Neural cell (in vitro differentiated cells): Measurements from ENCODE around the gene INPPL1. TPM values are rescaled to one million over a fixed set of nuclear protein-coding genes. Genes with fewer than 3 reads are reported as not detected.

Experiments
- H2AFZ ChIP-seq: fragments of 200-600, 300-800 bp; sonication (generic), shearing (Covaris generic); 2 replicates; pipeline ENCODE4 v1.6.0; 2014; ENCODE audit warnings: low read depth, mild to moderate bottlenecking, antibody characterized with exemption, low read length, moderate library complexity
- H3F3A ChIP-seq: fragments of 200-600 bp; shearing (Covaris generic); 2 replicates; pipeline ENCODE4 v1.6.1; 2016; ENCODE audit warnings: mild to moderate bottlenecking, moderate library complexity, mixed read lengths, antibody characterized with exemption, low read length; ENCODE audit not compliant: insufficient read depth, poor library complexity, severe bottlenecking
- H3K27ac ChIP-seq: fragments of 200-600, 300-800 bp; sonication (generic), shearing (Covaris generic); 2 replicates; pipeline ENCODE4 v1.5.1; 2014; ENCODE audit warnings: mild to moderate bottlenecking, low read length, moderate library complexity
- H3K27me3 ChIP-seq: fragments of 300-800, 200-600 bp; sonication (generic), shearing (Covaris generic); 2 replicates; pipeline ENCODE4 v1.6.0; 2014; ENCODE audit warnings: mild to moderate bottlenecking, low read depth, low read length, moderate library complexity; ENCODE audit not compliant: insufficient read depth
- H3K36me3 ChIP-seq: fragments of 300-800, 200-600 bp; sonication (generic), shearing (Covaris generic); 2 replicates; pipeline ENCODE4 v1.5.1; 2014; ENCODE audit warnings: mild to moderate bottlenecking, antibody characterized with exemption, low read length, moderate library complexity; ENCODE audit not compliant: insufficient read depth
- H3K4me2 ChIP-seq: fragments of 300-800, 200-600 bp; sonication (generic), shearing (Covaris generic); 2 replicates; pipeline ENCODE4 v1.6.0; 2014; ENCODE audit warnings: mild to moderate bottlenecking, low read length
- H3K4me3 ChIP-seq: fragments of 300-800, 200-600 bp; sonication (generic), shearing (Covaris generic); 2 replicates; pipeline ENCODE4 v1.5.1; 2014; ENCODE audit warnings: mild to moderate bottlenecking, low read length, moderate library complexity
- H3K79me2 ChIP-seq: fragments of 200-600 bp; shearing (Covaris generic); replicated peaks from 2 replicates; pipeline ENCODE4 v1.6.0; 2014; ENCODE audit warnings: mild to moderate bottlenecking, low read length, moderate library complexity; ENCODE audit not compliant: insufficient read depth
- H3K9ac ChIP-seq: fragments of 300-800, 200-600 bp; sonication (generic), shearing (Covaris generic); 2 replicates; pipeline ENCODE4 v1.6.1; 2016; ENCODE audit warnings: mild to moderate bottlenecking, low read length, mixed read lengths
- H3K9me2 ChIP-seq: fragments of 200-600 bp; shearing (Covaris generic); 2 replicates; pipeline ENCODE4 v1.6.1; 2016; ENCODE audit warnings: mild to moderate bottlenecking, low read length, mixed read lengths; ENCODE audit not compliant: insufficient read depth
- H3K9me3 ChIP-seq: fragments of 200-600, 300-800 bp; sonication (generic), shearing (Covaris generic); 2 replicates; pipeline ENCODE4 v1.6.1; 2016; ENCODE audit warnings: mild to moderate bottlenecking, mixed run types, low read length, moderate library complexity, mixed read lengths
- H4K20me1 ChIP-seq: fragments of 200-600 bp; shearing (Covaris generic); 2 replicates; pipeline ENCODE4 v1.6.1; 2016; ENCODE audit warnings: mild to moderate bottlenecking, mixed run types; ENCODE audit not compliant: insufficient read depth
- EP300 ChIP-seq: fragments of 450-650 bp; conservative IDR thresholded peaks from 2 replicates; pipeline ENCODE4 v1.6.1; 2014; ENCODE audit warnings: antibody characterized with exemption, mild to moderate bottlenecking, moderate library complexity; ENCODE audit not compliant: poor library complexity, severe bottlenecking
- EZH2 ChIP-seq: fragments of 200-600, 300-800 bp; shearing (Covaris generic), sonication (generic); IDR thresholded peaks from 2 replicates; pipeline ENCODE4 v1.6.1; 2014; ENCODE audit warnings: antibody characterized with exemption, low read length, borderline replicate concordance, mild to moderate bottlenecking; ENCODE audit not compliant: insufficient read depth, poor library complexity, severe bottlenecking
- MXI1 ChIP-seq: fragments of 450-650 bp; conservative IDR thresholded peaks from 2 replicates; pipeline ENCODE4 v1.6.1; 2014; ENCODE audit warnings: antibody characterized with exemption, mild to moderate bottlenecking; ENCODE audit not compliant: poor library complexity, severe bottlenecking
- POLR2AphosphoS5 ChIP-seq: IDR thresholded peaks from 2 replicates; pipeline ENCODE4 v1.6.1; 2012
- RAD21 ChIP-seq: fragments of 450-650 bp; conservative IDR thresholded peaks from 2 replicates; pipeline ENCODE4 v1.6.1; 2014; ENCODE audit warnings: antibody characterized with exemption, mild to moderate bottlenecking, moderate library complexity
- SMC3 ChIP-seq: fragments of 450-650 bp; conservative IDR thresholded peaks from 2 replicates; pipeline ENCODE4 v1.6.1; 2014; ENCODE audit warnings: antibody characterized with exemption, mild to moderate bottlenecking, moderate library complexity; ENCODE audit not compliant: poor library complexity
- TAF1 ChIP-seq: IDR thresholded peaks from 2 replicates; pipeline ENCODE4 v1.6.1; 2012; ENCODE audit warnings: low read depth
- polyA plus RNA-seq: library from polyadenylated mRNA; depleted of rRNA; stranded (reverse); fragments of >200 nt; gene quantifications from 2 replicates; pipeline ENCODE4 v1.2.3, GENCODE V29; 2014
- TF ChIP-seq, protein P1 (sequence below): IDR thresholded peaks from 2 replicates; pipeline ENCODE4 v1.6.1; 2012; ENCODE audit warnings: borderline replicate concordance
- TF ChIP-seq, protein P2 (sequence below): fragments of 450-650 bp; IDR thresholded peaks from 2 replicates; pipeline ENCODE4 v1.5.1; 2014; ENCODE audit warnings: antibody characterized with exemption, mild to moderate bottlenecking, moderate library complexity; ENCODE audit not compliant: poor library complexity, severe bottlenecking

INPPL1 gene
- polyA plus RNA-seq, 1 donor from 2014 or later: 2.0 TPM

DNA sequence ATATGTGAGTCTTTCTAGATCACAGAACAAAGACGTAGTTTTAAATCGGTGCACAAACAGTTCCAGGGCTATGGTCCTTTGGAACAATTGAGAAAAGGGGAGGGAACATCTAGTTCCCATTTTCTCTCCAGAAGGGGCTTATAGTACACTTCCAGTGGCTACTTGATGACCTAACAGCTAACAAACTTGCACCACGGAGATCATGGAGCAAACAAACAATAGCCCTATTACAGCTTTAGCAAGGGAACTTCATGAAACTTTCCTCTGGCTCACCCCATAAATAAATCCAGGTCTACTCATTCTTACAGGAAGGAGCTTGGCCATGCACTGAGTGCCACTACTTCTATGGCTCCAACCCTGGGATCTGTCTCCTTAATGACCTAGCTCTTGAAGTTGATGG, 16.3 kb upstream of the INPPL1 start:
- TF ChIP-seq POLR2AphosphoS5 (no peak), TAF1 (no peak), RAD21 (no peak)
- TF ChIP-seq, protein P1, sequence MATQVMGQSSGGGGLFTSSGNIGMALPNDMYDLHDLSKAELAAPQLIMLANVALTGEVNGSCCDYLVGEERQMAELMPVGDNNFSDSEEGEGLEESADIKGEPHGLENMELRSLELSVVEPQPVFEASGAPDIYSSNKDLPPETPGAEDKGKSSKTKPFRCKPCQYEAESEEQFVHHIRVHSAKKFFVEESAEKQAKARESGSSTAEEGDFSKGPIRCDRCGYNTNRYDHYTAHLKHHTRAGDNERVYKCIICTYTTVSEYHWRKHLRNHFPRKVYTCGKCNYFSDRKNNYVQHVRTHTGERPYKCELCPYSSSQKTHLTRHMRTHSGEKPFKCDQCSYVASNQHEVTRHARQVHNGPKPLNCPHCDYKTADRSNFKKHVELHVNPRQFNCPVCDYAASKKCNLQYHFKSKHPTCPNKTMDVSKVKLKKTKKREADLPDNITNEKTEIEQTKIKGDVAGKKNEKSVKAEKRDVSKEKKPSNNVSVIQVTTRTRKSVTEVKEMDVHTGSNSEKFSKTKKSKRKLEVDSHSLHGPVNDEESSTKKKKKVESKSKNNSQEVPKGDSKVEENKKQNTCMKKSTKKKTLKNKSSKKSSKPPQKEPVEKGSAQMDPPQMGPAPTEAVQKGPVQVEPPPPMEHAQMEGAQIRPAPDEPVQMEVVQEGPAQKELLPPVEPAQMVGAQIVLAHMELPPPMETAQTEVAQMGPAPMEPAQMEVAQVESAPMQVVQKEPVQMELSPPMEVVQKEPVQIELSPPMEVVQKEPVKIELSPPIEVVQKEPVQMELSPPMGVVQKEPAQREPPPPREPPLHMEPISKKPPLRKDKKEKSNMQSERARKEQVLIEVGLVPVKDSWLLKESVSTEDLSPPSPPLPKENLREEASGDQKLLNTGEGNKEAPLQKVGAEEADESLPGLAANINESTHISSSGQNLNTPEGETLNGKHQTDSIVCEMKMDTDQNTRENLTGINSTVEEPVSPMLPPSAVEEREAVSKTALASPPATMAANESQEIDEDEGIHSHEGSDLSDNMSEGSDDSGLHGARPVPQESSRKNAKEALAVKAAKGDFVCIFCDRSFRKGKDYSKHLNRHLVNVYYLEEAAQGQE: no peak

GRCh38 chr11:72209101-72209500, 15.5 kb upstream of the INPPL1 start:
- no peak overlapping the region for H3K4me3 ChIP-seq
- H2AFZ ChIP-seq: no peak overlapping the region
- H4K20me1 ChIP-seq: no peaks in the 10 kb centered on the region
- no peak overlapping the region for H3K27ac ChIP-seq
- H3K4me2 ChIP-seq: no peak overlapping the region
- no peaks in the 10 kb centered on the region for H3K79me2 ChIP-seq
- H3K9me2 ChIP-seq: no peaks in the 10 kb centered on the region
- H3K27me3 ChIP-seq: no peaks in the 10 kb centered on the region
- H3F3A ChIP-seq: no peaks in the 10 kb centered on the region
- no peak overlapping the region for H3K9ac ChIP-seq
- H3K36me3 ChIP-seq: no peaks in the 10 kb centered on the region
- TF ChIP-seq EZH2 (no peak), RAD21 (no peak), SMC3 (no peak), MXI1 (no peak), TAF1 (no peak), EP300 (no peak), POLR2AphosphoS5 (no peak)
- TF ChIP-seq, protein P1: no peak
- TF ChIP-seq, protein P2, sequence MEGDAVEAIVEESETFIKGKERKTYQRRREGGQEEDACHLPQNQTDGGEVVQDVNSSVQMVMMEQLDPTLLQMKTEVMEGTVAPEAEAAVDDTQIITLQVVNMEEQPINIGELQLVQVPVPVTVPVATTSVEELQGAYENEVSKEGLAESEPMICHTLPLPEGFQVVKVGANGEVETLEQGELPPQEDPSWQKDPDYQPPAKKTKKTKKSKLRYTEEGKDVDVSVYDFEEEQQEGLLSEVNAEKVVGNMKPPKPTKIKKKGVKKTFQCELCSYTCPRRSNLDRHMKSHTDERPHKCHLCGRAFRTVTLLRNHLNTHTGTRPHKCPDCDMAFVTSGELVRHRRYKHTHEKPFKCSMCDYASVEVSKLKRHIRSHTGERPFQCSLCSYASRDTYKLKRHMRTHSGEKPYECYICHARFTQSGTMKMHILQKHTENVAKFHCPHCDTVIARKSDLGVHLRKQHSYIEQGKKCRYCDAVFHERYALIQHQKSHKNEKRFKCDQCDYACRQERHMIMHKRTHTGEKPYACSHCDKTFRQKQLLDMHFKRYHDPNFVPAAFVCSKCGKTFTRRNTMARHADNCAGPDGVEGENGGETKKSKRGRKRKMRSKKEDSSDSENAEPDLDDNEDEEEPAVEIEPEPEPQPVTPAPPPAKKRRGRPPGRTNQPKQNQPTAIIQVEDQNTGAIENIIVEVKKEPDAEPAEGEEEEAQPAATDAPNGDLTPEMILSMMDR: no peak
- peaks cover 3% of the 10 kb centered on the region for H3K9me3 ChIP-seq

More for the DNA sequence above, 16.3 kb upstream of the INPPL1 start:
- no peak overlapping the region for H3K4me3 ChIP-seq
- H3K9me3 ChIP-seq: peaks cover 3% of the 10 kb centered on the region
- no peaks in the 10 kb centered on the region for H3K27me3 ChIP-seq
- H3F3A ChIP-seq: no peaks in the 10 kb centered on the region
- H3K9ac ChIP-seq: no peak overlapping the region
- H3K79me2 ChIP-seq: no peaks in the 10 kb centered on the region
- no peak overlapping the region for H3K27ac ChIP-seq
- no peaks in the 10 kb centered on the region for H3K36me3 ChIP-seq
- H3K4me2 ChIP-seq: no peak overlapping the region
- no peaks in the 10 kb centered on the region for H3K9me2 ChIP-seq
- H2AFZ ChIP-seq: no peak overlapping the region
- H4K20me1 ChIP-seq: no peaks in the 10 kb centered on the region
